Fibroblast of the aortic adventitia (primary cell): Measurements from ENCODE around the gene CANT1. TPM values are rescaled to one million over a fixed set of nuclear protein-coding genes. Genes with fewer than 3 reads are reported as not detected.

Source experiments
- DNase-seq: peaks from one replicate; pipeline ENCODE4 v3.0.0-alpha.2; 2010; ENCODE audit warnings: low read depth
- H3K4me3 ChIP-seq: 2 replicates; pipeline ENCODE4 v1.5.1; 2011; ENCODE audit warnings: low read depth, mild to moderate bottlenecking, control low read depth, low read length, moderate library complexity
- CTCF ChIP-seq: IDR thresholded peaks from 2 replicates; pipeline ENCODE4 v1.5.1; 2011; ENCODE audit warnings: mild to moderate bottlenecking, low read length, control low read depth, inconsistent platforms; ENCODE audit not compliant: insufficient read depth
- total RNA-seq: library from RNA; depleted of rRNA; stranded (reverse); fragments of >200 nt; gene quantifications from 2 replicates; pipeline ENCODE4 v1.2.3, GENCODE V29; 2012; ENCODE audit warnings: low replicate concordance

CANT1 gene
- total RNA-seq, 1 donor = 53.0 TPM

- no peak for TF ChIP-seq CTCF
- peak; percentile 33 for DNase-seq
- H3K4me3 ChIP-seq = no peak overlapping the region
Measured at GRCh38 chr17:79017546-79018369, 8.2 kb upstream of the CANT1 start.

- DNase-seq = no peak
- no peak overlapping the region for H3K4me3 ChIP-seq
- no peak for TF ChIP-seq CTCF
Measured at GRCh38 chr17:79014158-79014758, 4.7 kb upstream of the CANT1 start.

GRCh38 chr17:79012563-79013134 is 3.1 kb upstream of the CANT1 start:
- DNase-seq = no peak
- no peak for TF ChIP-seq CTCF
- no peak overlapping the region for H3K4me3 ChIP-seq

GRCh38 chr17:79011451-79012147 is 2.0 kb upstream of the CANT1 start:
- no peak overlapping the region for H3K4me3 ChIP-seq
- peak; percentile 78 for DNase-seq
- no peak for TF ChIP-seq CTCF

GRCh38 chr17:79010304-79010646 is 711 bp upstream of the CANT1 start:
- peak overlapping the region; percentile 68 for H3K4me3 ChIP-seq
- TF ChIP-seq CTCF = no peak
- no peak for DNase-seq

GRCh38 chr17:79008666-79009387 is 737 bp downstream of the CANT1 start:
- H3K4me3 ChIP-seq = peak overlapping the region; percentile 99
- no peak for TF ChIP-seq CTCF
- DNase-seq = no peak
